ENCODE data around the gene CTSE. TPM values are rescaled to one million over a fixed set of nuclear protein-coding genes. Genes with fewer than 3 reads are reported as not detected.

The CTSE gene
- polyA plus RNA-seq, 1 donor (not counting 4 experiments of a cell fraction or from before 2014, with no cell fraction given), result 0.33 TPM

DNA sequence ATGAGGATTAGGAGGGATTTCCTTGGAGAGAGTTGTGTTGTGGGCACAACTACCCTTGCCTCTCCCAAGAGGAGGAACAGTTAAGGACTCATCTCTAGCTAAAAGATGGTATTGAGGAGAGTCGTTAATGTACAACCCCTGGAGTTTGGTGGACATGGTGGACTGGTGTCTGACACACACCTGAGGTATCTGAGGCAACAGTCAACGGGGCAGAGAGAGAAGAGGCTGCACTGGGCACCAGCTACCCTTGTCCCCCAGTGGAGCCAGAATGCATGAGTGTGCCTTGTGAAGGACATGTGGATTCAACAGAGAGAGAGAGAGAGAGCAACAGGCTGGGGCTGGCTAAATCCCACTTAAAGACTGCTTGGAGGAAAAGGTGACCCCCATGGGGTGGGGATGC, 33.5 kb downstream of the CTSE start:
- H3K9me1 ChIP-seq (ENCODE audit: control insufficient read depth, extremely low read depth, insufficient read depth, low read length), result no peaks in the 10 kb centered on the region
- DNase-seq (ENCODE audit: low read depth, low spot score) (no peak), FAIRE-seq (no peak)
- no peaks in the 10 kb centered on the region for H3K9me3 ChIP-seq (ENCODE audit: control insufficient read depth, low read depth, low read length)
- H2AFZ ChIP-seq (ENCODE audit: control insufficient read depth, low read length), result no peak overlapping the region
- H3K36me3 ChIP-seq (ENCODE audit: control insufficient read depth in 2 of 2, extremely low read depth in 1 of 2, insufficient read depth in 2 of 2, low read length in 2 of 2), result peaks cover 18 to 32% of the 10 kb centered on the region in 2 experiments
- H3K4me3 ChIP-seq (ENCODE audit: control insufficient read depth in 2 of 3, extremely low read depth in 1 of 3, insufficient read depth in 2 of 3, low read depth in 1 of 3, low read length in 3 of 3), result no peak overlapping the region
- H3K79me2 ChIP-seq (ENCODE audit: control insufficient read depth, insufficient read depth, low read length), result no peaks in the 10 kb centered on the region
- dilution Hi-C loops (cut with MboI; ENCODE audit: extremely low pct_ligation_motif_present, low sequenced_read_pairs), result no loop called here
- H3K4me2 ChIP-seq (ENCODE audit: control insufficient read depth, extremely low read depth, insufficient read depth, low read depth, low read length), result no peak overlapping the region
- no peak overlapping the region for H3K27ac ChIP-seq (ENCODE audit: control insufficient read depth, insufficient read depth, low read length)
- H3K27me3 ChIP-seq (ENCODE audit: control insufficient read depth, extremely low read depth, insufficient read depth, low read length), result no peaks in the 10 kb centered on the region
- TF ChIP-seq CTCF (optimal IDR thresholded peaks at IDR 0.05 in 1 of 3, IDR thresholded peaks at IDR 0.05 in 1 of 3, conservative IDR thresholded peaks at IDR 0.05 in 1 of 3; ENCODE audit: extremely low read depth in 1 of 3, insufficient read depth in 2 of 3, low read length in 3 of 3), result no peak
- TF ChIP-seq EZH2 (IDR thresholded peaks at IDR 0.05; ENCODE audit: low read length), result no peak
- no peaks in the 10 kb centered on the region for H4K20me1 ChIP-seq (ENCODE audit: control insufficient read depth, extremely low read depth, insufficient read depth, low read length)
- no peak overlapping the region for H3K9ac ChIP-seq (ENCODE audit: control insufficient read depth, extremely low read depth, insufficient read depth, low read length)
- peaks cover 2% of the 10 kb centered on the region for H3K4me1 ChIP-seq (ENCODE audit: control insufficient read depth, extremely low read depth, insufficient read depth, low read length)

GRCh38 chr1:205989786-205990185, 33.9 kb downstream of the CTSE start:
- dilution Hi-C loops (cut with MboI; ENCODE audit: extremely low pct_ligation_motif_present, low sequenced_read_pairs), result no loop called here
- no peak for TF ChIP-seq CTCF (optimal IDR thresholded peaks at IDR 0.05 in 1 of 3, IDR thresholded peaks at IDR 0.05 in 1 of 3, conservative IDR thresholded peaks at IDR 0.05 in 1 of 3; ENCODE audit: extremely low read depth in 1 of 3, insufficient read depth in 2 of 3, low read length in 3 of 3)
- no peak for TF ChIP-seq EZH2 (IDR thresholded peaks at IDR 0.05; ENCODE audit: low read length)

More at GRCh38 chr1:205989786-205990185, 33.9 kb downstream of the CTSE start:
- H3K27ac ChIP-seq (ENCODE audit: control insufficient read depth, insufficient read depth, low read length), result no peak overlapping the region
- no peak for DNase-seq (ENCODE audit: low read depth, low spot score)
- no peaks in the 10 kb centered on the region for H3K9me1 ChIP-seq (ENCODE audit: control insufficient read depth, extremely low read depth, insufficient read depth, low read length)
- no peak overlapping the region for H3K4me2 ChIP-seq (ENCODE audit: control insufficient read depth, extremely low read depth, insufficient read depth, low read depth, low read length)
- H3K79me2 ChIP-seq (ENCODE audit: control insufficient read depth, insufficient read depth, low read length), result no peaks in the 10 kb centered on the region
- no peaks in the 10 kb centered on the region for H4K20me1 ChIP-seq (ENCODE audit: control insufficient read depth, extremely low read depth, insufficient read depth, low read length)
- H3K4me3 ChIP-seq (ENCODE audit: control insufficient read depth in 2 of 3, extremely low read depth in 1 of 3, insufficient read depth in 2 of 3, low read depth in 1 of 3, low read length in 3 of 3), result no peak overlapping the region
- no peaks in the 10 kb centered on the region for H3K27me3 ChIP-seq (ENCODE audit: control insufficient read depth, extremely low read depth, insufficient read depth, low read length)
- no peak overlapping the region for H2AFZ ChIP-seq (ENCODE audit: control insufficient read depth, low read length)
- H3K9me3 ChIP-seq (ENCODE audit: control insufficient read depth, low read depth, low read length), result no peaks in the 10 kb centered on the region
- FAIRE-seq, result no peak
- H3K4me1 ChIP-seq (ENCODE audit: control insufficient read depth, extremely low read depth, insufficient read depth, low read length), result peaks cover 6% of the 10 kb centered on the region
- peaks cover 20 to 32% of the 10 kb centered on the region in 2 experiments for H3K36me3 ChIP-seq (ENCODE audit: control insufficient read depth in 2 of 2, extremely low read depth in 1 of 2, insufficient read depth in 2 of 2, low read length in 2 of 2)
- no peak overlapping the region for H3K9ac ChIP-seq (ENCODE audit: control insufficient read depth, extremely low read depth, insufficient read depth, low read length)
